PC-9 (cell line): Measurements from ENCODE around the gene POLR2A. TPM values are rescaled to one million over a fixed set of nuclear protein-coding genes. Genes with fewer than 3 reads are reported as not detected.

Experiments used
- BruUV-seq: library from RNA; stranded (reverse); fragments of 400-500 nt; replicated peaks from 2 replicates; lab custom pipeline; 2021; lab: Mats Ljungman, UMichigan
- CTCF ChIA-PET: fragments of 300-600 bp; sonication (Branson Sonifier 250); formaldehyde crosslinking; loops from one replicate; lab custom pipeline; 2022; ENCODE audit warnings: antibody characterized with exemption; lab: Charles Lee
- POLR2A ChIA-PET: fragments of 300-600 bp; sonication (Branson Sonifier 250); formaldehyde crosslinking; loops from one replicate; lab custom pipeline; 2022; ENCODE audit warnings: antibody characterized with exemption; ENCODE audit not compliant: unreplicated experiment; lab: Charles Lee
- DNase-seq, 2 experiments: peaks; one replicate each; pipeline versions ENCODE4 v3.0.0 to v3.0.0-alpha.2; 2015 to 2022; ENCODE audit warnings: mixed read lengths in 1 of 2
- H2AFZ ChIP-seq: fragments of 200-600 bp; sonication (generic); 2 replicates; pipeline ENCODE4 v1.8.1; 2017; ENCODE audit warnings: antibody characterized with exemption
- H3F3A ChIP-seq: fragments of 200-600 bp; sonication (generic); 2 replicates; pipeline ENCODE4 v1.8.1; 2017; ENCODE audit warnings: antibody characterized with exemption, mild to moderate bottlenecking, low read depth; ENCODE audit not compliant: insufficient read depth
- H3K27ac ChIP-seq: fragments of 200-600 bp; sonication (generic); 2 replicates; pipeline ENCODE4 v1.6.1; 2016; ENCODE audit warnings: mixed run types
- H3K27me3 ChIP-seq: fragments of 200-600 bp; sonication (generic); 2 replicates; pipeline ENCODE4 v1.6.1; 2016; ENCODE audit warnings: low read depth, mixed run types; ENCODE audit not compliant: insufficient read depth
- H3K36me3 ChIP-seq: fragments of 200-600 bp; sonication (generic); 2 replicates; pipeline ENCODE4 v1.6.1; 2016; ENCODE audit warnings: low read depth, mixed run types
- H3K4me1 ChIP-seq: fragments of 200-600 bp; sonication (generic); replicated peaks from 2 replicates; pipeline ENCODE4 v1.6.1; 2016; ENCODE audit warnings: mixed run types; ENCODE audit not compliant: insufficient read depth
- H3K4me2 ChIP-seq: fragments of 200-600 bp; sonication (generic); 2 replicates; pipeline ENCODE4 v1.6.1; 2017; ENCODE audit warnings: mixed run types
- H3K4me3 ChIP-seq: fragments of 200-600 bp; sonication (generic); 2 replicates; pipeline ENCODE4 v1.6.1; 2016; ENCODE audit warnings: mixed run types
- H3K79me2 ChIP-seq: fragments of 200-600 bp; sonication (generic); 2 replicates; pipeline ENCODE4 v1.6.1; 2017; ENCODE audit warnings: low read depth, mixed run types
- H3K9me2 ChIP-seq: fragments of 200-600 bp; sonication (generic); 2 replicates; pipeline ENCODE4 v1.8.1; 2017; ENCODE audit warnings: mild to moderate bottlenecking; ENCODE audit not compliant: insufficient read depth
- H3K9me3 ChIP-seq: fragments of 200-600 bp; sonication (generic); 2 replicates; pipeline ENCODE4 v1.8.1; 2016; ENCODE audit warnings: low read depth; ENCODE audit not compliant: insufficient read depth
- H4K20me1 ChIP-seq: fragments of 200-600 bp; sonication (generic); 2 replicates; pipeline ENCODE4 v1.8.1; 2017; ENCODE audit not compliant: insufficient read depth
- CTCF ChIP-seq: fragments of 200-600 bp; sonication (generic); conservative IDR thresholded peaks from 2 replicates; pipeline ENCODE4 v1.6.1; 2017; ENCODE audit warnings: mixed run types, antibody characterized with exemption, mild to moderate bottlenecking, moderate library complexity
- EZH2 ChIP-seq: fragments of 200-600 bp; sonication (generic); IDR thresholded peaks from 2 replicates; pipeline ENCODE4 v1.8.0; 2017; ENCODE audit warnings: antibody characterized with exemption, low read depth
- intact Hi-C: fragments of 100-400 bp; cut with micrococcal nuclease; formaldehyde crosslinking; loops from one replicate; pipeline ENCODE4 v1.10.0; 2022; ENCODE audit not compliant: unreplicated experiment
- total RNA-seq: library from RNA; stranded (reverse); gene quantifications from 2 replicates; pipeline ENCODE4 v1.2.3, GENCODE V29; 2021

The POLR2A gene
- total RNA-seq, 1 experiment from 2014 or later: 149 TPM

- no peak for TF ChIP-seq CTCF
- no peak for TF ChIP-seq EZH2
- H2AFZ ChIP-seq: no peak overlapping the region
- ChIA-PET POLR2A (no interaction called here), CTCF (no interaction called here)
- H3K27me3 ChIP-seq: no peaks in the 10 kb centered on the region
- no peaks in the 10 kb centered on the region for H3K36me3 ChIP-seq
- no peak for DNase-seq
- intact Hi-C loops: no loop called here
- no peak overlapping the region for H3K4me2 ChIP-seq
- no peaks in the 10 kb centered on the region for H4K20me1 ChIP-seq
- no peaks in the 10 kb centered on the region for H3K9me2 ChIP-seq
- H3K4me1 ChIP-seq: no peaks in the 10 kb centered on the region
- no peak overlapping the region for H3K4me3 ChIP-seq
- no peaks in the 10 kb centered on the region for H3F3A ChIP-seq
- no peaks in the 10 kb centered on the region for H3K79me2 ChIP-seq
- BruUV-seq: no TSS peak
- H3K9me3 ChIP-seq: no peaks in the 10 kb centered on the region
- H3K27ac ChIP-seq: no peak overlapping the region
Measured at GRCh38 chr17:7466318-7466638, 17.9 kb upstream of the POLR2A start.

GRCh38 chr17:7466639-7467341 lies 17.4 kb upstream of the POLR2A start:
- intact Hi-C loops: no loop called here

GRCh38 chr17:7467498-7467897 lies 16.7 kb upstream of the POLR2A start:
- BruUV-seq: no TSS peak
- H3K4me2 ChIP-seq: no peak overlapping the region
- H3K36me3 ChIP-seq: no peaks in the 10 kb centered on the region
- H3K9me3 ChIP-seq: no peaks in the 10 kb centered on the region
- intact Hi-C loops: no loop called here
- no peak for TF ChIP-seq EZH2
- no peak for TF ChIP-seq CTCF
- ChIA-PET CTCF (no interaction called here), POLR2A (interaction anchor here (0.6 kb wide), 1 partner anchor 10 kb away, joined by 3 read pairs; no protein-coding TSS in a partner anchor)
- no peaks in the 10 kb centered on the region for H3K4me1 ChIP-seq
- H3K9me2 ChIP-seq: no peaks in the 10 kb centered on the region
- no peak for DNase-seq
- H3F3A ChIP-seq: no peaks in the 10 kb centered on the region
- H3K27ac ChIP-seq: no peak overlapping the region
- no peaks in the 10 kb centered on the region for H4K20me1 ChIP-seq
- H2AFZ ChIP-seq: no peak overlapping the region
- no peaks in the 10 kb centered on the region for H3K27me3 ChIP-seq
- no peak overlapping the region for H3K4me3 ChIP-seq
- H3K79me2 ChIP-seq: no peaks in the 10 kb centered on the region

More at GRCh38 chr17:7466639-7467341, 17.4 kb upstream of the POLR2A start:
- Histone ChIP-seq H3F3A (no peaks in the 10 kb centered on the region), H3K27me3 (no peaks in the 10 kb centered on the region), H3K27ac (no peak overlapping the region), H3K4me2 (no peak overlapping the region), H3K9me3 (no peaks in the 10 kb centered on the region), H3K4me1 (no peaks in the 10 kb centered on the region), H4K20me1 (no peaks in the 10 kb centered on the region), H3K9me2 (no peaks in the 10 kb centered on the region), H3K79me2 (no peaks in the 10 kb centered on the region), H3K4me3 (no peak overlapping the region), H2AFZ (no peak overlapping the region), H3K36me3 (no peaks in the 10 kb centered on the region)
- ChIA-PET CTCF (no interaction called here), POLR2A (no interaction called here)
- no TSS peak for BruUV-seq
- no peak for TF ChIP-seq CTCF
- TF ChIP-seq EZH2: no peak
- no peak for DNase-seq
